ENCODE results near the gene LIAS.

Gene LIAS

GRCh38 chr4:39464886-39465501, 6.1 kb downstream of the LIAS start:
- H3K27me3 ChIP-seq (ENCODE audit: insufficient read depth, low read length, poor library complexity, severe bottlenecking) = no peaks in the 10 kb centered on the region
- peaks cover 4% of the 10 kb centered on the region; the same call in 1 of the 2 replicates for H3K36me3 ChIP-seq (ENCODE audit: insufficient read depth, low read length)
- peaks cover 7% of the 10 kb centered on the region for H3K4me1 ChIP-seq (ENCODE audit: insufficient read depth, low read length, poor library complexity, severe bottlenecking)
- H3K79me2 ChIP-seq (ENCODE audit: insufficient read depth, low read length) = peaks cover 17% of the 10 kb centered on the region
- peak; percentile 39 for TF ChIP-seq CTCF (conservative IDR thresholded peaks at IDR 0.05; ENCODE audit: low read length)
- no peak for TF ChIP-seq EZH2phosphoT487 (IDR thresholded peaks at IDR 0.05; ENCODE audit: borderline replicate concordance)
- no peaks in the 10 kb centered on the region for H3K9me2 ChIP-seq (replicated peaks; ENCODE audit: low read depth, low read length)
- peak overlapping the region; percentile 44 for H3K4me2 ChIP-seq (ENCODE audit: low read depth, low read length, poor library complexity, severe bottlenecking)
- H3K4me3 ChIP-seq (ENCODE audit: low read length, poor library complexity, severe bottlenecking) = peak overlapping the region; percentile 22
- H4K20me1 ChIP-seq (ENCODE audit: insufficient read depth, low read length, poor library complexity, severe bottlenecking) = no peaks in the 10 kb centered on the region
- no peak overlapping the region for H3K9ac ChIP-seq (ENCODE audit: low read depth, low read length, poor library complexity, severe bottlenecking)
- H2AFZ ChIP-seq (ENCODE audit: low read length) = peak overlapping the region; percentile 79; the same call in 1 of the 2 replicates
- no peaks in the 10 kb centered on the region for H3K9me3 ChIP-seq (ENCODE audit: insufficient read depth, low read depth, low read length)
- H3F3A ChIP-seq (ENCODE audit: low read depth) = no peaks in the 10 kb centered on the region

- no peaks in the 10 kb centered on the region for H4K20me1 ChIP-seq (ENCODE audit: insufficient read depth, low read length, poor library complexity, severe bottlenecking)
- peaks cover 4% of the 10 kb centered on the region; the same call in 1 of the 2 replicates for H3K36me3 ChIP-seq (ENCODE audit: insufficient read depth, low read length)
- TF ChIP-seq CTCF (conservative IDR thresholded peaks at IDR 0.05; ENCODE audit: low read length) = no peak
- no peak for TF ChIP-seq EZH2phosphoT487 (IDR thresholded peaks at IDR 0.05; ENCODE audit: borderline replicate concordance)
- H3K9me3 ChIP-seq (ENCODE audit: insufficient read depth, low read depth, low read length) = no peaks in the 10 kb centered on the region
- H3K4me2 ChIP-seq (ENCODE audit: low read depth, low read length, poor library complexity, severe bottlenecking) = no peak overlapping the region
- no peaks in the 10 kb centered on the region for H3K27me3 ChIP-seq (ENCODE audit: insufficient read depth, low read length, poor library complexity, severe bottlenecking)
- H3K4me1 ChIP-seq (ENCODE audit: insufficient read depth, low read length, poor library complexity, severe bottlenecking) = peaks cover 7% of the 10 kb centered on the region
- H3K9ac ChIP-seq (ENCODE audit: low read depth, low read length, poor library complexity, severe bottlenecking) = no peak overlapping the region
- no peaks in the 10 kb centered on the region for H3K9me2 ChIP-seq (replicated peaks; ENCODE audit: low read depth, low read length)
- H3K4me3 ChIP-seq (ENCODE audit: low read length, poor library complexity, severe bottlenecking) = no peak overlapping the region
- H3K79me2 ChIP-seq (ENCODE audit: insufficient read depth, low read length) = 0 out of 2 replicates have a peak, but pooled peaks cover 5% of the 10 kb centered on the region
- H3F3A ChIP-seq (ENCODE audit: low read depth) = no peaks in the 10 kb centered on the region
- H2AFZ ChIP-seq (ENCODE audit: low read length) = no peak overlapping the region
These were observed 7.9 kb downstream of the LIAS start for GRCh38 chr4:39466747-39467146.

- Histone ChIP-seq H3K4me3 (ENCODE audit: low read length, poor library complexity, severe bottlenecking) (no peak overlapping the region), H3K9me3 (ENCODE audit: insufficient read depth, low read depth, low read length) (no peaks in the 10 kb centered on the region), H4K20me1 (ENCODE audit: insufficient read depth, low read length, poor library complexity, severe bottlenecking) (no peaks in the 10 kb centered on the region), H3K9ac (ENCODE audit: low read depth, low read length, poor library complexity, severe bottlenecking) (no peak overlapping the region), H3F3A (ENCODE audit: low read depth) (no peaks in the 10 kb centered on the region), H2AFZ (ENCODE audit: low read length) (no peak overlapping the region), H3K27me3 (ENCODE audit: insufficient read depth, low read length, poor library complexity, severe bottlenecking) (no peaks in the 10 kb centered on the region), H3K4me1 (ENCODE audit: insufficient read depth, low read length, poor library complexity, severe bottlenecking) (peaks cover 7% of the 10 kb centered on the region), H3K4me2 (ENCODE audit: low read depth, low read length, poor library complexity, severe bottlenecking) (no peak overlapping the region), H3K79me2 (ENCODE audit: insufficient read depth, low read length) (0 out of 2 replicates have a peak, but pooled peaks cover 5% of the 10 kb centered on the region), H3K36me3 (ENCODE audit: insufficient read depth, low read length) (peaks cover 4% of the 10 kb centered on the region; the same call in 1 of the 2 replicates), H3K9me2 (replicated peaks; ENCODE audit: low read depth, low read length) (no peaks in the 10 kb centered on the region)
- TF ChIP-seq CTCF (conservative IDR thresholded peaks at IDR 0.05; ENCODE audit: low read length) (no peak), EZH2phosphoT487 (IDR thresholded peaks at IDR 0.05; ENCODE audit: borderline replicate concordance) (no peak)
These were observed 8.6 kb downstream of the LIAS start for GRCh38 chr4:39467464-39467863.
